HepG2 (cell line): ENCODE data around the gene LRP5. TPM values are rescaled to one million over a fixed set of nuclear protein-coding genes. Genes with fewer than 3 reads are reported as not detected.

ENCODE experiments used
- ATAC-seq: fragments of 200-7000 bp; cut with Tn5 transposase; 3 replicates; pipeline ENCODE4 v1.9.1; 2020; ENCODE audit warnings: mild to moderate bottlenecking, moderate library complexity
- BruUV-seq: library from RNA; stranded (reverse); fragments of 400-500 nt; replicated peaks from 2 replicates; lab custom pipeline; 2021; lab: Mats Ljungman, UMichigan
- CTCF ChIA-PET: fragments of 300-600 bp; formaldehyde crosslinking; extraction: SDS; loops from one replicate; lab custom pipeline; 2021; ENCODE audit warnings: low total read pairs, inconsistent platforms, low intra/inter-chr PET ratio; lab: Yijun Ruan, JAX
- POLR2A ChIA-PET: fragments of 350-600 bp; sonication (Branson Sonifier 250); formaldehyde crosslinking; loops from one replicate; lab custom pipeline; 2020; ENCODE audit warnings: antibody characterized with exemption, inconsistent platforms; lab: Yijun Ruan, JAX
- DNase-seq: peaks from one replicate; pipeline ENCODE4 v3.0.0-alpha.2; 2015; ENCODE audit warnings: low spot score
- FAIRE-seq: peaks from 3 replicates; lab custom pipeline; 2011; peaks lifted over from hg19 to GRCh38; lab: Jason Lieb, UNC
- H2AFZ ChIP-seq: one replicate; pipeline ENCODE4 v1.6.1; 2011; ENCODE audit warnings: low read length, inconsistent platforms
- H3K27ac ChIP-seq: fragments of 300-600 bp; 3 replicates; pipeline ENCODE4 v1.8.0; 2011; ENCODE audit warnings: mixed run types, mild to moderate bottlenecking, mixed read lengths, low read length, inconsistent platforms; ENCODE audit not compliant: insufficient read depth; ENCODE audit errors: extremely low read length
- H3K27me3 ChIP-seq, 2 experiments: fragments of 200-600 bp in 1 of 2; 2 replicates in 1 of 2; 3 replicates in 1 of 2; pipeline versions ENCODE4 v1.6.0 to v1.8.0; 2011; ENCODE audit warnings: low read length in 2 of 2, mild to moderate bottlenecking in 2 of 2, moderate library complexity in 2 of 2, inconsistent platforms in 1 of 2; ENCODE audit not compliant: insufficient read depth in 2 of 2, control insufficient read depth in 1 of 2
- H3K36me3 ChIP-seq, 2 experiments: fragments of 200-600 bp in 1 of 2; replicated peaks in 1 of 2; 2 replicates in 1 of 2; 3 replicates in 1 of 2; pipeline versions ENCODE4 v1.5.1 to v1.8.0; 2011; ENCODE audit warnings: low read length in 2 of 2, inconsistent platforms in 1 of 2; ENCODE audit not compliant: insufficient read depth in 2 of 2, control insufficient read depth in 1 of 2
- H3K4me1 ChIP-seq: 2 replicates; pipeline ENCODE4 v1.5.1; 2012; ENCODE audit warnings: low read length, inconsistent platforms; ENCODE audit not compliant: insufficient read depth
- H3K4me2 ChIP-seq: 2 replicates; pipeline ENCODE4 v1.6.0; 2011; ENCODE audit warnings: low read depth, low read length, inconsistent platforms
- H3K4me3 ChIP-seq, 3 experiments: fragments of 200-600 bp in 1 of 3; sonication (generic), shearing (Covaris generic) in 1 of 3; replicated peaks in 1 of 3; 2 replicates each; pipeline ENCODE4 v1.5.1; 2011 to 2016; ENCODE audit warnings: low read length in 3 of 3, inconsistent platforms in 2 of 3, low read depth in 2 of 3, mild to moderate bottlenecking in 2 of 3, control low read depth in 1 of 3, mixed read lengths in 1 of 3; ENCODE audit not compliant: insufficient read depth in 1 of 3
- H3K79me2 ChIP-seq: one replicate; pipeline ENCODE4 v1.6.1; 2011; ENCODE audit warnings: low read length, inconsistent platforms; ENCODE audit not compliant: insufficient read depth
- H3K9ac ChIP-seq: 2 replicates; pipeline ENCODE4 v1.6.0; 2011; ENCODE audit warnings: mild to moderate bottlenecking, low read depth, low read length, inconsistent platforms; ENCODE audit not compliant: insufficient read depth
- H3K9me3 ChIP-seq: 2 replicates; pipeline ENCODE4 v1.5.1; 2012; ENCODE audit warnings: mild to moderate bottlenecking, low read length
- H4K20me1 ChIP-seq: 2 replicates; pipeline ENCODE4 v1.6.0; 2011; ENCODE audit warnings: inconsistent platforms, mild to moderate bottlenecking, low read length, moderate library complexity; ENCODE audit not compliant: insufficient read depth
- CREB1 ChIP-seq, 2 experiments: fragments of 450-650 bp in 1 of 2; IDR thresholded peaks; 2 replicates each; pipeline ENCODE4 v1.6.1; 2016 to 2017; ENCODE audit warnings: control low read depth in 1 of 2, mild to moderate bottlenecking in 1 of 2, missing compliant biosample characterization in 1 of 2, missing genetic modification characterization in 1 of 2
- DBP ChIP-seq: sonication (generic); formaldehyde crosslinking; IDR thresholded peaks from 2 replicates; pipeline ENCODE4 v1.4.0; 2020; ENCODE audit warnings: missing genetic modification reagents; ENCODE audit errors: not compliant biosample characterization
- DMAP1 ChIP-seq: IDR thresholded peaks from 2 replicates; pipeline ENCODE4 v1.6.1; 2016
- ELF1 ChIP-seq: sonication (generic); formaldehyde crosslinking; IDR thresholded peaks from 2 replicates; pipeline ENCODE4 v1.4.0; 2020; ENCODE audit warnings: missing genetic modification reagents
- FIP1L1 ChIP-seq: fragments of 200-400 bp; formaldehyde crosslinking; IDR thresholded peaks from 2 replicates; pipeline ENCODE4 v1.6.1; 2018; ENCODE audit warnings: low read depth, mild to moderate bottlenecking, low read length, moderate library complexity, borderline replicate concordance; ENCODE audit not compliant: insufficient read depth
- MTF2 ChIP-seq: sonication (generic); formaldehyde crosslinking; IDR thresholded peaks from 2 replicates; pipeline ENCODE4 v1.5.0; 2020; ENCODE audit warnings: missing genetic modification reagents, borderline replicate concordance
- NONO ChIP-seq, 2 experiments: fragments of 450-650 bp in 1 of 2; sonication (generic) in 1 of 2; formaldehyde crosslinking in 1 of 2; IDR thresholded peaks in 1 of 2; conservative IDR thresholded peaks in 1 of 2; 2 replicates each; pipeline versions ENCODE4 v1.6.1 to v1.8.0; 2017 to 2022; ENCODE audit warnings: mild to moderate bottlenecking in 1 of 2, missing genetic modification reagents in 1 of 2, moderate library complexity in 1 of 2
- PAF1 ChIP-seq: IDR thresholded peaks from 2 replicates; pipeline ENCODE4 v1.6.1; 2016; ENCODE audit warnings: missing genetic modification reagents, missing compliant biosample characterization
- REL ChIP-seq: sonication (generic); formaldehyde crosslinking; conservative IDR thresholded peaks from 2 replicates; pipeline ENCODE4 v1.8.0; 2022; ENCODE audit warnings: mild to moderate bottlenecking, missing genetic modification reagents, moderate library complexity
- RFX1 ChIP-seq: fragments of 450-650 bp; IDR thresholded peaks from 2 replicates; pipeline ENCODE4 v1.6.1; 2017
- RNF2 ChIP-seq: fragments of 450-650 bp; conservative IDR thresholded peaks from 2 replicates; pipeline ENCODE4 v1.6.1; 2016; ENCODE audit warnings: low read depth
- TAF1 ChIP-seq: sonication (generic); formaldehyde crosslinking; IDR thresholded peaks from 2 replicates; pipeline ENCODE4 v1.4.0; 2020; ENCODE audit warnings: missing genetic modification reagents
- ZBTB44 ChIP-seq: sonication (generic); formaldehyde crosslinking; IDR thresholded peaks from 2 replicates; pipeline ENCODE4 v1.4.0; 2020; ENCODE audit warnings: missing genetic modification reagents
- WGBS: methylation state at CpG from one replicate; pipeline ENCODE4 v1.1.6; 2017; ENCODE audit warnings: low lambda C conversion rate; 5-methylcytosine and 5-hydroxymethylcytosine counted together
- in situ Hi-C: cut with HindIII; loops from 2 replicates; pipeline ENCODE4 v1.10.0; 2017; ENCODE audit warnings: low pct_unique_long_range_greater_than_20kb; ENCODE audit not compliant: extremely low pct_ligation_motif_present
- intact Hi-C: fragments of 100-400 bp; cut with micrococcal nuclease; formaldehyde crosslinking; loops from one replicate; pipeline ENCODE4 v1.10.0; 2022; ENCODE audit not compliant: unreplicated experiment
- polyA plus RNA-seq, 8 experiments: library from polyadenylated mRNA; depleted of rRNA in 3 of 8; stranded (reverse) in 7 of 8; unstranded in 1 of 8; fragments of >200 nt; fragmentation: Illumina TruSeq in 4 of 8; extraction: Trizol in 4 of 8; gene quantifications; 2 replicates each; pipeline versions ENCODE4 v1.2.1 to v1.2.3, GENCODE V29; 2011 to 2016; ENCODE audit warnings: low read depth in 4 of 8, missing spikeins in 1 of 8, mixed read lengths in 1 of 8; ENCODE audit not compliant: insufficient read depth in 1 of 8
- total RNA-seq, 5 experiments: library from RNA; depleted of rRNA; stranded (reverse); fragments of >200 nt; fragmentation: Illumina TruSeq; extraction: Trizol; gene quantifications; 2 replicates each; pipeline ENCODE4 v1.2.3, GENCODE V29; 2016; ENCODE audit warnings: low read depth in 1 of 5
- TF ChIP-seq, protein P1 (sequence below): IDR thresholded peaks from 2 replicates; pipeline ENCODE4 v1.6.1; 2016; ENCODE audit warnings: missing biosample characterization, missing genetic modification reagents, low read depth
- TF ChIP-seq, protein P2 (sequence below): sonication (generic); formaldehyde crosslinking; IDR thresholded peaks from 2 replicates; pipeline ENCODE4 v1.5.0; 2020; ENCODE audit warnings: missing genetic modification reagents, mild to moderate bottlenecking, borderline replicate concordance

LRP5 gene
- total and polyA plus RNA-seq, 2 of the 13 experiments (the other 11 are each of a cell fraction or from before 2014, with no cell fraction given), result 40.4 to 64.0 TPM

DNA sequence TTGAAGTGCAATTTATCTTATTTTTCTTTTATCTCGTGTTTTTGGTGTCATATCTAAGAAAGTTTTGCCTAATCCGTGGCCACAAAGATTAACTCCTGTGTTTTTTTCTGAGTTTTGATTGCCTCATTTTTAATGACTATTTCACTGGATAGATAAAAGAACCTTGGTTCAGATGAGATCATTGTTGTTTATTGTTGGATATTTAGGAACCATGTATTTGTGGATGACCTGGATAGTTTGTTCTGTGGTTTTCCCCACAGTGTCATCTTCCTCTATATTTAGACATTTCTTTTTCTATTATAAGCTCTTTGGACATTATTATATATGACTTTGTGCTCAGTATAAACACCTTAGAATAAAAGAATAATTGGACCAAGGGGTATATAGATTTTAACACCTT is 185.4 kb downstream of the LRP5 start (continued):
- no peak for TF ChIP-seq TAF1 (CRISPR knock-in tag)
- TF ChIP-seq ZBTB44 (CRISPR knock-in tag), result no peak
- no peak for TF ChIP-seq RNF2

GRCh38 chr11:68498321-68498720 is 185.9 kb downstream of the LRP5 start:
- Histone ChIP-seq H4K20me1 (peaks cover 69% of the 10 kb centered on the region), H3K79me2 (peaks cover 93% of the 10 kb centered on the region), H3K4me3 (no peak overlapping the region), H3K9ac (no peak overlapping the region), H3K36me3 (no peaks in the 10 kb centered on the region; a peak in 1 of 5 replicates), H3K27ac (no peak overlapping the region), H3K4me1 (peaks cover 32% of the 10 kb centered on the region), H2AFZ (no peak overlapping the region), H3K9me3 (no peaks in the 10 kb centered on the region), H3K27me3 (no peaks in the 10 kb centered on the region), H3K4me2 (no peak overlapping the region)
- intact Hi-C loops (no loop called here), in situ Hi-C loops (no loop called here)
- ATAC-seq, result no peak
- no peak for FAIRE-seq
- POLR2A ChIA-PET, result no interaction called here
- no peak for TF ChIP-seq MTF2 (CRISPR knock-in tag)
- TF ChIP-seq PAF1, result no peak
- TF ChIP-seq, protein P1, sequence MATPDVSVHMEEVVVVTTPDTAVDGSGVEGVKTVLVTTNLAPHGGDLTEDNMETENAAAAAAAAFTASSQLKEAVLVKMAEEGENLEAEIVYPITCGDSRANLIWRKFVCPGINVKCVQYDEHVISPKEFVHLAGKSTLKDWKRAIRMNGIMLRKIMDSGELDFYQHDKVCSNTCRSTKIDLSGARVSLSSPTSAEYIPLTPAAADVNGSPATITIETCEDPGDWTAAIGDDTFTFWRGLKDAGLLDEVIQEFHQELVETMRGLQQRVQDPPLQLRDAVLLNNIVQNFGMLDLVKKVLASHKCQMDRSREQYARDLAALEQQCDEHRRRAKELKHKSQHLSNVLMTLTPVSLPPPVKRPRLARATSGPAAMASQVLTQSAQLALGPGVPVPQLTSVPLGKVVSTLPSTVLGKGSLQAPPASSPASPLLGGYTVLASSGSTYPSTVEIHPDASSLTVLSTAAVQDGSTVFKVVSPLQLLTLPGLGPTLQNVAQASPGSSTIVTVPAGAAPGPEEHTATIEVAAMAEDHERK, result no peak
- no peak for TF ChIP-seq DMAP1 (CRISPR knock-in tag)
- TF ChIP-seq ELF1 (CRISPR knock-in tag), result no peak
- TF ChIP-seq, protein P2, sequence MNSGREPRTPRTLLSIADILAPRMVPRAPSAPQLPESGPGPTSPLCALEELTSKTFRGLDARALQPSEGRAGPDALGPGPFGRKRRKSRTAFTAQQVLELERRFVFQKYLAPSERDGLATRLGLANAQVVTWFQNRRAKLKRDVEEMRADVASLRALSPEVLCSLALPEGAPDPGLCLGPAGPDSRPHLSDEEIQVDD, result no peak
- TF ChIP-seq CREB1 (IDR thresholded peaks at IDR 0.05), result no peak
- TF ChIP-seq CREB1 (CRISPR knock-in tag; IDR thresholded peaks at IDR 0.05), result no peak
- TF ChIP-seq DBP (CRISPR knock-in tag), result no peak
- no peak for TF ChIP-seq RFX1
- TF ChIP-seq FIP1L1, result no peak
- TF ChIP-seq NONO (IDR thresholded peaks at IDR 0.05), result no peak
- no peak for TF ChIP-seq NONO (CRISPR knock-in tag; conservative IDR thresholded peaks at IDR 0.05)
- TF ChIP-seq REL (CRISPR knock-in tag), result no peak
- CTCF ChIA-PET, result no interaction called here
- BruUV-seq, result no TSS peak
- 96% methylated on average over 2 of the region's 2 CpGs for WGBS
- no peak for DNase-seq
